ENCODE data around the gene LDHAL6A. TPM values are rescaled to one million over a fixed set of nuclear protein-coding genes. Genes with fewer than 3 reads are reported as not detected.

LDHAL6A gene
- total and polyA plus RNA-seq, 2 of the 13 experiments (the other 11 are each of a cell fraction or from before 2014, with no cell fraction given) = not detected

- TF ChIP-seq USF2 (IDR thresholded peaks at IDR 0.05; ENCODE audit: low read depth, low read length) (no peak), USF2 (CRISPR knock-in tag; IDR thresholded peaks at IDR 0.05; ENCODE audit: borderline replicate concordance) (no peak), TFE3 (CRISPR knock-in tag; IDR thresholded peaks at IDR 0.05) (0 out of 2 replicates have a peak, but pooled peaks have one; percentile 15), MTERF4 (CRISPR knock-in tag; IDR thresholded peaks at IDR 0.05) (no peak), HMGXB4 (CRISPR knock-in tag; IDR thresholded peaks at IDR 0.05; ENCODE audit: borderline replicate concordance in 1 of 2, low read depth in 1 of 2) (0 out of 4 replicates have a peak, but pooled peaks of 1 of the 2 experiments have one; percentile 32), MTA1 (CRISPR knock-in tag; IDR thresholded peaks at IDR 0.05; ENCODE audit: borderline replicate concordance) (0 out of 2 replicates have a peak, but pooled peaks have one; percentile 25), ZNF329 (CRISPR knock-in tag; IDR thresholded peaks at IDR 0.05; ENCODE audit: low read depth) (no peak), SMARCC2 (IDR thresholded peaks at IDR 0.05) (no peak), ZBTB39 (CRISPR knock-in tag; IDR thresholded peaks at IDR 0.05) (no peak), ZNF20 (CRISPR knock-in tag; IDR thresholded peaks at IDR 0.05) (no peak), IRF9 (CRISPR knock-in tag; IDR thresholded peaks at IDR 0.05; ENCODE audit: borderline replicate concordance) (no peak), ZNF776 (CRISPR knock-in tag; IDR thresholded peaks at IDR 0.05) (no peak), RFXANK (CRISPR knock-in tag; IDR thresholded peaks at IDR 0.05) (no peak), ZZZ3 (CRISPR knock-in tag; IDR thresholded peaks at IDR 0.05; ENCODE audit: borderline replicate concordance) (no peak), NFYB (CRISPR knock-in tag; IDR thresholded peaks at IDR 0.05) (no peak), PRPF4 (IDR thresholded peaks at IDR 0.05; ENCODE audit: low read depth, low read length, poor library complexity, severe bottlenecking) (no peak)
Measured at GRCh38 chr11:18408558-18409291, 46.9 kb upstream of the LDHAL6A start (continued).

All from HepG2 (cell line).